Measurements from ENCODE around the gene ETS1. TPM values are rescaled to one million over a fixed set of nuclear protein-coding genes. Genes with fewer than 3 reads are reported as not detected.

The ETS1 gene
- total RNA-seq, 2 donors from 2014 or later: 33.6 to 116 TPM

- no peak for DNase-seq (ENCODE audit: low spot score)
- no peak for ATAC-seq (ENCODE audit: insufficient number of reproducible peaks, low FRiP score, low read depth)
- H3K4me1 ChIP-seq (ENCODE audit: control insufficient read depth in 1 of 2, low read depth in 2 of 2): no peaks in the 10 kb centered on the region
- no peak overlapping the region for H3K27ac ChIP-seq
- H3K27me3 ChIP-seq (replicated peaks; ENCODE audit: insufficient read depth): no peaks in the 10 kb centered on the region
- H3K9me3 ChIP-seq: no peaks in the 10 kb centered on the region
- TF ChIP-seq, protein P1, sequence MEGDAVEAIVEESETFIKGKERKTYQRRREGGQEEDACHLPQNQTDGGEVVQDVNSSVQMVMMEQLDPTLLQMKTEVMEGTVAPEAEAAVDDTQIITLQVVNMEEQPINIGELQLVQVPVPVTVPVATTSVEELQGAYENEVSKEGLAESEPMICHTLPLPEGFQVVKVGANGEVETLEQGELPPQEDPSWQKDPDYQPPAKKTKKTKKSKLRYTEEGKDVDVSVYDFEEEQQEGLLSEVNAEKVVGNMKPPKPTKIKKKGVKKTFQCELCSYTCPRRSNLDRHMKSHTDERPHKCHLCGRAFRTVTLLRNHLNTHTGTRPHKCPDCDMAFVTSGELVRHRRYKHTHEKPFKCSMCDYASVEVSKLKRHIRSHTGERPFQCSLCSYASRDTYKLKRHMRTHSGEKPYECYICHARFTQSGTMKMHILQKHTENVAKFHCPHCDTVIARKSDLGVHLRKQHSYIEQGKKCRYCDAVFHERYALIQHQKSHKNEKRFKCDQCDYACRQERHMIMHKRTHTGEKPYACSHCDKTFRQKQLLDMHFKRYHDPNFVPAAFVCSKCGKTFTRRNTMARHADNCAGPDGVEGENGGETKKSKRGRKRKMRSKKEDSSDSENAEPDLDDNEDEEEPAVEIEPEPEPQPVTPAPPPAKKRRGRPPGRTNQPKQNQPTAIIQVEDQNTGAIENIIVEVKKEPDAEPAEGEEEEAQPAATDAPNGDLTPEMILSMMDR (IDR thresholded peaks at IDR 0.05): no peak
- no peak overlapping the region for H3K4me3 ChIP-seq
- no peaks in the 10 kb centered on the region for H3K36me3 ChIP-seq
These were observed 31.2 kb upstream of the ETS1 start for GRCh38 chr11:128618603-128619002.

DNA sequence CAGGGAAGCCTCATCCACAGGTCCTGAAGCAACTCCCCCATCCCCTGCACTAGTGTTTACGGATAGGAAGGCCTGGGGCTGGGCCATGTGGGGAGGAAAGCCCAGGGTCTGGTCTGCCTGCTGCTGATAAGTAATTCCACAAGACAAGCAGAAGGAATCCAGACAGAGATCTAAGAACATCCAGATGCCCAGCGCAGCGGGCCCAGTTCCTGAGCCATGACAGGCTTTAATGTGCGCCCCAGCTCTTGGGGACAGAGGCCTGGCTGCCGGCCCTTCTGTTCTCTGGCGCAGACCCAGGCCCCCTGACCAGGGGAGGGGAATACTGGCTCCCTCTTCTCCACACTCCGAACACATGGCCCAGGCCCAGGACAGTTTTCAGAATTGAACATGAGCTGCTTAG lies 28.8 kb upstream of the ETS1 start:
- TF ChIP-seq, protein P1 (IDR thresholded peaks at IDR 0.05): no peak
- H3K27me3 ChIP-seq (replicated peaks; ENCODE audit: insufficient read depth): no peaks in the 10 kb centered on the region
- ATAC-seq (ENCODE audit: insufficient number of reproducible peaks, low FRiP score, low read depth) (no peak), DNase-seq (ENCODE audit: low spot score) (no peak)
- no peaks in the 10 kb centered on the region for H3K4me1 ChIP-seq (ENCODE audit: control insufficient read depth in 1 of 2, low read depth in 2 of 2)
- no peaks in the 10 kb centered on the region for H3K36me3 ChIP-seq
- no peak overlapping the region for H3K27ac ChIP-seq
- H3K9me3 ChIP-seq: no peaks in the 10 kb centered on the region
- H3K4me3 ChIP-seq: no peak overlapping the region

DNA sequence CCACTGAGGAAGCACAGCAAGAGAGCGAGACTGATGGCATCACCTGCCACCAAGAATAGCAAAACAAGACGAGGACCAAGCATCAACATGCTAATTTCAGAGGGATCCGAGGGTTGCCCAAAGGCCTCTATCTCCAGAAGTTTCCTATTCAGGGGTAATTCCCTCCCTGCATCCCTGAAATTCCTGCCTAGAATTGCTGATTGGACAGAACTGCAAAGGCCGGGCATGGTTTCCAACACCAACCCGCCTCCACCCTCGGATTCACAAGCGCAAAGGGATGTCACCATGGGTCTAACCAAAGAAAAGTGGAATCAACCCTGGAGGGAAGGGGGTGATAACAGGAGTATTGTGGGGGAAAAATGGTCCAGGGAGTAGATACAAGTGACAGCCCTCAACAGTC lies 28.3 kb upstream of the ETS1 start:
- Histone ChIP-seq H3K27me3 (replicated peaks; ENCODE audit: insufficient read depth) (no peaks in the 10 kb centered on the region), H3K36me3 (no peaks in the 10 kb centered on the region), H3K4me3 (no peak overlapping the region), H3K9me3 (no peaks in the 10 kb centered on the region), H3K4me1 (ENCODE audit: control insufficient read depth in 1 of 2, low read depth in 2 of 2) (peaks cover 0 to 4% of the 10 kb centered on the region in 2 donors), H3K27ac (no peak overlapping the region)
- TF ChIP-seq, protein P1 (IDR thresholded peaks at IDR 0.05): no peak
- DNase-seq (ENCODE audit: low spot score) (no peak), ATAC-seq (ENCODE audit: insufficient number of reproducible peaks, low FRiP score, low read depth) (no peak)

GRCh38 chr11:128615076-128615475 lies 27.7 kb upstream of the ETS1 start:
- H3K9me3 ChIP-seq: no peaks in the 10 kb centered on the region
- H3K36me3 ChIP-seq: no peaks in the 10 kb centered on the region
- TF ChIP-seq, protein P1 (IDR thresholded peaks at IDR 0.05): no peak
- H3K4me3 ChIP-seq: no peak overlapping the region
- H3K4me1 ChIP-seq (ENCODE audit: control insufficient read depth in 1 of 2, low read depth in 2 of 2): peaks cover 0 to 7% of the 10 kb centered on the region in 2 donors
- ATAC-seq (ENCODE audit: insufficient number of reproducible peaks, low FRiP score, low read depth) (no peak), DNase-seq (ENCODE audit: low spot score) (no peak)
- H3K27ac ChIP-seq: no peak overlapping the region
- H3K27me3 ChIP-seq (replicated peaks; ENCODE audit: insufficient read depth): no peaks in the 10 kb centered on the region

DNA sequence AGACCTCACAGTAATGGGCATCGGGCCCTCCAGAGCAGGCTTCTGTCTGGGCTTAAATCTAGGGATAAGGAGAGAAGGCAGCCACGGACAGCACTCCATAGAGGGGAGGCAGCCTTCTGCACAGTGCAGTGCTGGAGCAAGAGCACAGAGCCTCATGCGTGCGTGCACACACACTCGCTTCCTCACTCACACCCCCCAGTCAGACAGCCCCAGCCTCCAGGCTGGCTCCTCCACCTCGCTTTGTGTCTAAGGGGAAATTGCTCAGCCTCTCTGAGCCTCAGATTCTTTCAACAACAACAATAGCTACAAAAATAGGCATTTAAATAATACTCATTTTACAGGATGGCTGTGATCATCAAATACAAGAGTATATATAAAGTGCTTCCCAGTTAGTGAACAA lies 26.7 kb upstream of the ETS1 start:
- no peak for DNase-seq (ENCODE audit: low spot score)
- no peak for ATAC-seq (ENCODE audit: insufficient number of reproducible peaks, low FRiP score, low read depth)
- Histone ChIP-seq H3K4me3 (no peak overlapping the region), H3K36me3 (no peaks in the 10 kb centered on the region), H3K4me1 (ENCODE audit: control insufficient read depth in 1 of 2, low read depth in 2 of 2) (peaks cover 0 to 7% of the 10 kb centered on the region in 2 donors), H3K27me3 (replicated peaks; ENCODE audit: insufficient read depth) (no peaks in the 10 kb centered on the region), H3K27ac (no peak overlapping the region), H3K9me3 (no peaks in the 10 kb centered on the region)
- TF ChIP-seq, protein P1 (IDR thresholded peaks at IDR 0.05): no peak
